Measurements from ENCODE around the gene ISX. TPM values are rescaled to one million over a fixed set of nuclear protein-coding genes. Genes with fewer than 3 reads are reported as not detected.

The ISX gene
- total RNA-seq, 1 experiment from 2014 or later, result not detected

- no peaks in the 10 kb centered on the region for H3K27me3 ChIP-seq (ENCODE audit: low read length)
- H3K4me1 ChIP-seq (ENCODE audit: insufficient read depth, low read length), result no peaks in the 10 kb centered on the region
- CTCF ChIA-PET, result no interaction called here
- H3K4me2 ChIP-seq (ENCODE audit: low read length), result no peak overlapping the region
- no TSS peak for BruUV-seq (replicated peaks)
- intact Hi-C loops (cut with micrococcal nuclease), result no loop called here
- no peaks in the 10 kb centered on the region for H4K20me1 ChIP-seq (ENCODE audit: low read length)
- TF ChIP-seq EZH2phosphoT487 (IDR thresholded peaks at IDR 0.05; ENCODE audit: borderline replicate concordance, low read length), result no peak
- TF ChIP-seq, protein P1, sequence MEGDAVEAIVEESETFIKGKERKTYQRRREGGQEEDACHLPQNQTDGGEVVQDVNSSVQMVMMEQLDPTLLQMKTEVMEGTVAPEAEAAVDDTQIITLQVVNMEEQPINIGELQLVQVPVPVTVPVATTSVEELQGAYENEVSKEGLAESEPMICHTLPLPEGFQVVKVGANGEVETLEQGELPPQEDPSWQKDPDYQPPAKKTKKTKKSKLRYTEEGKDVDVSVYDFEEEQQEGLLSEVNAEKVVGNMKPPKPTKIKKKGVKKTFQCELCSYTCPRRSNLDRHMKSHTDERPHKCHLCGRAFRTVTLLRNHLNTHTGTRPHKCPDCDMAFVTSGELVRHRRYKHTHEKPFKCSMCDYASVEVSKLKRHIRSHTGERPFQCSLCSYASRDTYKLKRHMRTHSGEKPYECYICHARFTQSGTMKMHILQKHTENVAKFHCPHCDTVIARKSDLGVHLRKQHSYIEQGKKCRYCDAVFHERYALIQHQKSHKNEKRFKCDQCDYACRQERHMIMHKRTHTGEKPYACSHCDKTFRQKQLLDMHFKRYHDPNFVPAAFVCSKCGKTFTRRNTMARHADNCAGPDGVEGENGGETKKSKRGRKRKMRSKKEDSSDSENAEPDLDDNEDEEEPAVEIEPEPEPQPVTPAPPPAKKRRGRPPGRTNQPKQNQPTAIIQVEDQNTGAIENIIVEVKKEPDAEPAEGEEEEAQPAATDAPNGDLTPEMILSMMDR (conservative IDR thresholded peaks at IDR 0.05; ENCODE audit: low read depth, low read length), result no peak
- TF ChIP-seq EZH2 (IDR thresholded peaks at IDR 0.05; ENCODE audit: low read length, unreplicated experiment), result no peak
- H3K9ac ChIP-seq (ENCODE audit: low read length), result no peak overlapping the region
- no peaks in the 10 kb centered on the region for H3K9me2 ChIP-seq (replicated peaks; ENCODE audit: low read length)
- no peak for ATAC-seq
- no peak overlapping the region for H2AFZ ChIP-seq (ENCODE audit: low read length)
- DNase-seq, result no peak
- no peak overlapping the region for H3K4me3 ChIP-seq (ENCODE audit: low read length)
- H3K36me3 ChIP-seq (ENCODE audit: low read depth, low read length), result no peaks in the 10 kb centered on the region
- H3F3A ChIP-seq (ENCODE audit: low read length, unreplicated experiment), result no peaks in the 10 kb centered on the region
- H3K79me2 ChIP-seq (ENCODE audit: low read length), result no peaks in the 10 kb centered on the region
- H3K9me3 ChIP-seq (ENCODE audit: low read length), result no peaks in the 10 kb centered on the region
- no peak overlapping the region for H3K27ac ChIP-seq (ENCODE audit: low read length)
- POLR2A ChIA-PET (ENCODE audit: unreplicated experiment), result no interaction called here
Measured at GRCh38 chr22:35032571-35032970, 33.4 kb upstream of the ISX start.

DNA sequence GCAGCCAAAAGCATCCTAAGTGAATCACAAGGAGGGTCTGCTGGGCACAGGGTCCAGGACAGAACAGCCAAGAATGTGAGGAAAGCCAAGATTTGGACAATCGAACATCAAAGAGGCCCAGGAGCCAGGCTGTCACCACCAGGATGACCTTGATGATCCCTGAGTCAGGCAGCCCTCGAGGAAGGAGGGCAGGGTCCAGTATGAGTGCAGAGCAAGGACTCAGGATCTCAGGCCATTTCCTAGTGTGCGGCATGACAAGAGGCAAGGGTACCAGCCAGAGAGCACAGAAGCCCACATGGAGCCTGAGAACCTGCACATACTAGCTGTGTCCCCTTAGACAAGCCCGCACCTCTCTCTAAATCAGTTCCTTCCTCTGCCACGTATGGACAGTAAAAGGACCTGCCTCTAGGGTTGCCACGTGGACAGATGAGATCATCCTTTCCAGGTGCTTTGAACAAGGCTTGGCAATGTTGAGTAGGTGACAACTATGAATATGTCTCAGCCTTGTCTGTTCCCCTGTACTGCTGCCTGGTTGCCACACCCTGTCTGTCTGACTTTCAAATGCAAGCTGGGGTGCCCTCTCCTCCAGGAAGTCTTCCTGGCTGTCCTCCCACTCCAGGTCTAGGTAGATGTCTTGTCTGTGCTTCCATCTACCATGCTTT lies 32.2 kb upstream of the ISX start:
- Histone ChIP-seq H3K9me2 (replicated peaks; ENCODE audit: low read length) (no peaks in the 10 kb centered on the region), H3K36me3 (ENCODE audit: low read depth, low read length) (no peaks in the 10 kb centered on the region), H4K20me1 (ENCODE audit: low read length) (no peaks in the 10 kb centered on the region), H3F3A (ENCODE audit: low read length, unreplicated experiment) (no peaks in the 10 kb centered on the region), H3K9me3 (ENCODE audit: low read length) (no peaks in the 10 kb centered on the region), H3K9ac (ENCODE audit: low read length) (no peak overlapping the region), H3K4me3 (ENCODE audit: low read length) (no peak overlapping the region), H3K27me3 (ENCODE audit: low read length) (no peaks in the 10 kb centered on the region), H2AFZ (ENCODE audit: low read length) (no peak overlapping the region), H3K4me2 (ENCODE audit: low read length) (no peak overlapping the region), H3K27ac (ENCODE audit: low read length) (no peak overlapping the region), H3K4me1 (ENCODE audit: insufficient read depth, low read length) (no peaks in the 10 kb centered on the region), H3K79me2 (ENCODE audit: low read length) (no peaks in the 10 kb centered on the region)
- ChIA-PET POLR2A (ENCODE audit: unreplicated experiment) (no interaction called here), CTCF (no interaction called here)
- DNase-seq (no peak), ATAC-seq (no peak)
- intact Hi-C loops (cut with micrococcal nuclease), result no loop called here
- TF ChIP-seq, protein P1 (conservative IDR thresholded peaks at IDR 0.05; ENCODE audit: low read depth, low read length), result no peak
- TF ChIP-seq EZH2phosphoT487 (IDR thresholded peaks at IDR 0.05; ENCODE audit: borderline replicate concordance, low read length) (no peak), EZH2 (IDR thresholded peaks at IDR 0.05; ENCODE audit: low read length, unreplicated experiment) (no peak)
- BruUV-seq (replicated peaks), result no TSS peak

GRCh38 chr22:35034963-35035362 lies 31.0 kb upstream of the ISX start:
- Histone ChIP-seq H3K9me2 (replicated peaks; ENCODE audit: low read length) (no peaks in the 10 kb centered on the region), H3K79me2 (ENCODE audit: low read length) (no peaks in the 10 kb centered on the region), H4K20me1 (ENCODE audit: low read length) (no peaks in the 10 kb centered on the region), H3F3A (ENCODE audit: low read length, unreplicated experiment) (no peaks in the 10 kb centered on the region), H3K9me3 (ENCODE audit: low read length) (no peaks in the 10 kb centered on the region), H3K4me3 (ENCODE audit: low read length) (no peak overlapping the region), H3K9ac (ENCODE audit: low read length) (no peak overlapping the region), H3K36me3 (ENCODE audit: low read depth, low read length) (no peaks in the 10 kb centered on the region), H2AFZ (ENCODE audit: low read length) (no peak overlapping the region), H3K27ac (ENCODE audit: low read length) (no peak overlapping the region), H3K4me2 (ENCODE audit: low read length) (no peak overlapping the region), H3K27me3 (ENCODE audit: low read length) (no peaks in the 10 kb centered on the region), H3K4me1 (ENCODE audit: insufficient read depth, low read length) (no peaks in the 10 kb centered on the region)
- no TSS peak for BruUV-seq (replicated peaks)
- POLR2A ChIA-PET (ENCODE audit: unreplicated experiment), result no interaction called here
- TF ChIP-seq, protein P1 (conservative IDR thresholded peaks at IDR 0.05; ENCODE audit: low read depth, low read length), result no peak
- TF ChIP-seq EZH2 (IDR thresholded peaks at IDR 0.05; ENCODE audit: low read length, unreplicated experiment), result no peak
- no peak for TF ChIP-seq EZH2phosphoT487 (IDR thresholded peaks at IDR 0.05; ENCODE audit: borderline replicate concordance, low read length)
- DNase-seq (no peak), ATAC-seq (no peak)
- CTCF ChIA-PET, result no interaction called here
- intact Hi-C loops (cut with micrococcal nuclease), result no loop called here

All from PC-3 (cell line).